Measurements from ENCODE around the gene SOX11. TPM values are rescaled to one million over a fixed set of nuclear protein-coding genes. Genes with fewer than 3 reads are reported as not detected.

SOX11 gene
- total RNA-seq, 1 experiment from 2014 or later = not detected

- Histone ChIP-seq H3K9ac (ENCODE audit: low read length) (no peak overlapping the region), H2AFZ (ENCODE audit: low read length) (no peak overlapping the region), H3K4me3 (ENCODE audit: low read length) (no peak overlapping the region), H4K20me1 (ENCODE audit: insufficient read depth, low read depth, low read length) (no peaks in the 10 kb centered on the region), H3K36me3 (ENCODE audit: insufficient read depth, low read length) (no peaks in the 10 kb centered on the region), H3K27ac (ENCODE audit: low read length) (peak overlapping the region; percentile 59), H3K4me1 (ENCODE audit: low read length) (peaks cover 39% of the 10 kb centered on the region), H3K27me3 (ENCODE audit: low read length) (no peaks in the 10 kb centered on the region), H3K4me2 (ENCODE audit: low read depth, low read length, poor library complexity, severe bottlenecking) (peak overlapping the region; percentile 61), H3K9me3 (ENCODE audit: low read length) (no peaks in the 10 kb centered on the region), H3K9me2 (replicated peaks; ENCODE audit: insufficient read depth, low read length) (no peaks in the 10 kb centered on the region), H3K79me2 (ENCODE audit: low read length) (no peaks in the 10 kb centered on the region)
- peak; percentile 90 for DNase-seq
Observed at GRCh38 chr2:5748391-5748790, 56.2 kb downstream of the SOX11 start.

DNA sequence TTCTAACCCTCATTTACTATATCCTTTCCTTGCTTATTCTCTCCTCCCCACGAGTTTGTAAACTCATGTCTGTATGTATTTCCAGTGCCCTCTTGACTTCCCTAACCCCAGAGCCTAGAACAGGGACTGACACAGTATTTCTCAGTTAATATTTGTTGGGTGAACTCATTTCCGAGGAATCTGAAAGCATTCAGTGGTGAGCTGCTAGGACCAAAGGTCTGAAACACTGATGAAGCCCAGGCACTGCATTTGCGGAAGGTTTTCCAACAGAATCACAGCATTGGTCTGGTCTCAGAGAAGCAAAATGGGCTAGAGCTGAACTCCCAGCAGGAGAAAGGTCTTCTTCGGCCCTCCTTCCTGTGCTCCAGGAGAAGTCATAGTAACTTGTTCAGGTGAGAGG lies 56.8 kb downstream of the SOX11 start:
- peak overlapping the region; percentile 61 for H3K4me2 ChIP-seq (ENCODE audit: low read depth, low read length, poor library complexity, severe bottlenecking)
- no peaks in the 10 kb centered on the region for H3K79me2 ChIP-seq (ENCODE audit: low read length)
- H3K27ac ChIP-seq (ENCODE audit: low read length) = peak overlapping the region; percentile 59
- no peak overlapping the region for H2AFZ ChIP-seq (ENCODE audit: low read length)
- H3K36me3 ChIP-seq (ENCODE audit: insufficient read depth, low read length) = no peaks in the 10 kb centered on the region
- no peak overlapping the region for H3K4me3 ChIP-seq (ENCODE audit: low read length)
- no peaks in the 10 kb centered on the region for H3K9me3 ChIP-seq (ENCODE audit: low read length)
- no peak overlapping the region for H3K9ac ChIP-seq (ENCODE audit: low read length)
- no peaks in the 10 kb centered on the region for H3K9me2 ChIP-seq (replicated peaks; ENCODE audit: insufficient read depth, low read length)
- peak; percentile 50 for DNase-seq
- peaks cover 36% of the 10 kb centered on the region for H3K4me1 ChIP-seq (ENCODE audit: low read length)
- no peaks in the 10 kb centered on the region for H3K27me3 ChIP-seq (ENCODE audit: low read length)
- no peaks in the 10 kb centered on the region for H4K20me1 ChIP-seq (ENCODE audit: insufficient read depth, low read depth, low read length)

GRCh38 chr2:5749347-5749746 lies 57.2 kb downstream of the SOX11 start:
- peaks cover 32% of the 10 kb centered on the region for H3K4me1 ChIP-seq (ENCODE audit: low read length)
- H3K27me3 ChIP-seq (ENCODE audit: low read length) = no peaks in the 10 kb centered on the region
- 0 out of 2 replicates have a peak overlapping the region, but pooled peaks have one; percentile 22 for H3K9ac ChIP-seq (ENCODE audit: low read length)
- no peaks in the 10 kb centered on the region for H3K9me3 ChIP-seq (ENCODE audit: low read length)
- H3K4me2 ChIP-seq (ENCODE audit: low read depth, low read length, poor library complexity, severe bottlenecking) = peak overlapping the region; percentile 61
- DNase-seq = no peak
- H3K79me2 ChIP-seq (ENCODE audit: low read length) = no peaks in the 10 kb centered on the region
- no peaks in the 10 kb centered on the region for H3K36me3 ChIP-seq (ENCODE audit: insufficient read depth, low read length)
- H3K9me2 ChIP-seq (replicated peaks; ENCODE audit: insufficient read depth, low read length) = no peaks in the 10 kb centered on the region
- H4K20me1 ChIP-seq (ENCODE audit: insufficient read depth, low read depth, low read length) = no peaks in the 10 kb centered on the region
- H3K27ac ChIP-seq (ENCODE audit: low read length) = peak overlapping the region; percentile 59
- peak overlapping the region; percentile 38; the same call in 1 of the 2 replicates for H2AFZ ChIP-seq (ENCODE audit: low read length)
- H3K4me3 ChIP-seq (ENCODE audit: low read length) = no peak overlapping the region
